PFSK-1 (cell line): Measurements from ENCODE around the gene SLX9.

Source experiments
- FOXP2 ChIP-seq: optimal IDR thresholded peaks from 2 replicates; pipeline ENCODE3; 2011; ENCODE audit warnings: borderline replicate concordance, control low read depth, inconsistent platforms; ENCODE audit not compliant: insufficient read depth; ENCODE audit errors: extremely low read length, extremely low read depth
- POLR2AphosphoS5 ChIP-seq: IDR thresholded peaks from 2 replicates; pipeline ENCODE4 v1.6.1; 2012; ENCODE audit warnings: low read depth, mild to moderate bottlenecking, control low read depth, low read length, moderate library complexity
- TAF1 ChIP-seq: IDR thresholded peaks from 2 replicates; pipeline ENCODE4 v1.6.1; 2012; ENCODE audit warnings: low read length, control low read depth, borderline replicate concordance; ENCODE audit not compliant: insufficient read depth

DNA sequence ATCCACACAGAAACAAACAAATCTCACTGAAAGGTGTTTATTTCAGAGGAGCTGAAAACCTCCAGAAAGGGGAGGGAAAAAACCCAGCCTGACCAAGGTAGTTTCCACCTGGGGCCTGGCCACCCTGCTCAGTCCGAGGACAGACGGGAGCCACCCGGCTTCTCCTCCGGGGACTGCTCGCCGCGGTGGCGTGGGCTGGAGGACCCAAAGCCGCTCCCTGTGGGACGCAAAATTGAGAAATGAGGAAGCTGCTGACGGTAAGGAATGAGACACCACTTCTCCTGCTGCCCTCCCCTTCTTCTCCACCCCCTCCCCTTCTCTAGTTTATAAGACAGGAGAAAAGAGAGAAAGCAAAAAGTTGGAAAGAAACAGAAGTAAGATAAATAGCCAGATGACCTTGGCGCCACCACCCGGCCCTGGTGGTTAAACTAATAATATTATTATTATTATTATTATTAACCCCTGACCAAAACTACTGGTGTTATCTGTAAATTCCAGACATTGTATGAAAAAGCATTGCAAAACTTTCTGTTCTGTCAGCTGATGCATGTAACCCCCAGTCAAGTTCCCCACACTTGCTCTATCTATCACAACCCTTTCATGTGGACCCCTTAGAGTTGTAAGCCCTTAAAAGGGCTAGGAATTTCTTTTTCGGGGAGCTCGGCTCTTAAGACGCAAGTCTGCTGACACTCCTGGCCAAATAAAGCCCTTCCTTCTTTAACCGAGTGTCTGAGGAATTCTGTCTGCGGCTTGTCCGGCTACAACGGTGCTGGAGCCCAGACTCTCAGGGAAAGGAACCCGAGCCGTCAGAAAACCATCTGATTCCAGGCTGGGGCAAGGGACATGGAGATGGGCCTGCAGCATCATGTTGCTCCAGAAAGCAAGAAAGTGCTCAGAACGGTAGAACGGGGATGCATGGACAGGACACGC, 31.6 kb upstream of the SLX9 start:
- TF ChIP-seq TAF1 (no peak), FOXP2 (no peak), POLR2AphosphoS5 (no peak)
